ENCODE results near the gene RPL10A.

The RPL10A gene

DNA sequence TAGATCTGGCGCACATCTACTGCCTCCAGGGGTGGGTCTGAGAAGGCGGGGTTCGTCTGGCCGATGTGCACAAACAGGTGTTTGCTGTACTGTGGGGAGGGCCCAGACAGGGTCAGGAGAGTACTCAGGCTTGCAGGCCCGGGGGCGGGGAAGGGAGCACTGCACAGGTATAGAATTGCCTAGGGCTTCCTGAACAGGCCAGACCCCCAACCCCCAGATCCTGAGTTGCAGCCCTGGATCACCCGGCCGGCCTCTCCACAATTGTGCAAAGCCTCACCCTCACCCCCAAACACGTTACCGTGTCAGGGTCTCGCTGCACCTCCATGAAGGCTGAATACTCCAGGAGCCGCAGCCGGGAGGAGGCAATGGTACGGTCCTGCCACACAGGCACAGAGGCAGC, 7.8 kb downstream of the RPL10A start:
- DNase-seq: no peak

DNA sequence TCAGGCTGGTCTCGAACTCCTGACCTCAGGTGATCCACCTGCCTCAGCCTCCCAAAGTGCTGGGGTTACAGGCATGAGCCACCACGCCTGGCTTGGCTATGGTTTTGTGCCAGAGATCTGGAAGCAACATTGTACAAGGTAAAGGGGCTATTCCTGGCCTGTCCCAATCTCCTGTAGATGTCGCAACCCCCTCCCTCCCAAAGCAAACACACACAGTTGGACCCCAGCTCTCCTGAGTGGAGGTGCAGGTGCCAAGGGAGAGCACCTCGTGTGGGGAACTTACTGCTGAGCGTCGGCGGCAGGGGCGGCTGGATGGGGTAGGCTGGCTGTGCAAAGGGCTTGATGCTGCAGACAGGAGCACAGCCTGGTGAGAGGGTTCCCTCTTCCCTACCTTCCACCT, 8.8 kb downstream of the RPL10A start:
- DNase-seq: peak; percentile 39

DNA sequence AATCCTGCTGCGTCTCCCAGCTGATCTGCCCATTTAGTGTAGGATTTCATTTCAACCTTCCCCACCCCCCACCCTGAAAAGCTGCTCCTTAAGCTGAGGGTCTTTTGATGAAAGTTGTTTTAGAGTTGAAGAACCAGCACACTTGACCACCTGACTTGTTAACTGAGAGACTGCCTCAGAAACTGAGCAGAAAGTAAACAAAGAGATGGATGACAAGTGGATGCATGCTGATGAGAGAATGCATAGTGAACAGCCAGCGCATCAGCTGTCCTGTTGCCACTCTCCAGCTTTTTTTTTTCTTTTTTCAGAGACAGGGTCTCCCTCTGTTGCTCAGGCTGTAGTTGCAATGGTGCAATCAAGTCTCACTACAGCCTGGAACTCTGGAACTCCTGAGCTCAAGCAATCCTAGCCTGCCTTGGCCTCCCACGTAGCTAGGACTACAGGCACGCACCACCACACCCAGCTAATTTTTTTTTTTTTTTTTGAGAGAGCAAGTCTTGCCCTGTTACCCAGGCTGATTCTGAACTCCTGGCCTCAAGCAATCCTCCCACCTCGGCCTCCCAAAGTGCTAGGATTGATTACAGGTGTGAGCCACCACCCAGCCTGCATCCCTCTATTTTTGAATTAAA, 9.5 kb downstream of the RPL10A start:
- peak; percentile 36 for DNase-seq

DNA sequence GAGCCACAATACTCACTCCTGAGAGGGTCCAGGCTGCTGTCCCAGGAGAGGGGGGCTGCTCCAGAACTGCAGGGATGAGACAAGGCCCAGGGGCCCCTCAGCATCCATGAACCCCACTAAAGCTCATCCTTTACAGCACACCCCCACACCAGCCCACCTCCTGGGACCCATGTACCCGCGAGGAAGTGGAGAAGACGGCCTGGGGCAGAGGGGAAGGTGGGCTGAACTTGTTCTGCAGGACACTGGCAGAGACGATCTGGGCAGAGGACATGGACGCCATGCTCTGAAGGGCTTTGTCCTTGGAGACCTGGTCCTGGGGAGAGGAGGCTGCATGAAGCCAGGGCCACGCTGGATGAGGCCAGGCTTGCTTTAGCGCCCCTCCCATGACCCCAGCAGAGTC, 10.1 kb downstream of the RPL10A start:
- DNase-seq: no peak

DNA sequence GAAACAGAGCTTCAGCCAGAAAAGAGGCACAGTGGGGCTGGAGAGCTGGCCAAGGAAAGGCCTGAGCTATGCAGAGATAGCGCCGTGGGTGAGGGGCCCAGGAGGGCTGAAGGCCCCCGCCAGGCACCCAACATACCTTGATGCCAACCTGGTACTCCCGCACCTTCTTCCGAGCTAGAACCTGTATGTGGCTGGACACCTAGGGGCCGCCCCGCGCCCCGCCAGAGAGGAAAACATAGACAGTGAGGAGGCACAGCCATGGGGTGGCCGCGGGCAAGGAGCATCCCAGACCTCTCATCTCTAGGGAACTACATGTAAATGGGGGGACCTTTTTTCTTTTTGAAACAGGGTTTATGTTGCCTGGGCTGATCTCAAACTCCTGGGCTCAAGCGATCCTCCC, 12.0 kb downstream of the RPL10A start:
- no peak for DNase-seq

DNA sequence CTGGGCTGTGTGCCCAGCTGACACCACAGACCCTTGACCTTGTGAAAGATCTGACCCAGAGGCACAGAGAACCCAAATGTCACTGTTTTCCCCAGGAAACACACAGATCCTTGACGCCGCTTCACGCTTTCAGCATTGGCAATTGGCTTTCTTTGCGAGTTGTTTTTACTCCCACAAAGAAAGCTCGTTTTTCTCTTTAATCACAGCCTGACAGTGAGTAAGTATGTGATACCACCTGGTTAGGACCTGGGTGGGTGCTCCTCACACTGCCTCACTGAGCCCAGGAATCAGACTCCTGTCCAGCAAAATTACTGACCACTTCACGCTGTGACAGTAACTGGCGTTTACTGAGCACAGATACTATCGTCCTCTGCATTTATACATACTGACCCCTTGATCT, 13.0 kb downstream of the RPL10A start:
- no peak for DNase-seq

DNA sequence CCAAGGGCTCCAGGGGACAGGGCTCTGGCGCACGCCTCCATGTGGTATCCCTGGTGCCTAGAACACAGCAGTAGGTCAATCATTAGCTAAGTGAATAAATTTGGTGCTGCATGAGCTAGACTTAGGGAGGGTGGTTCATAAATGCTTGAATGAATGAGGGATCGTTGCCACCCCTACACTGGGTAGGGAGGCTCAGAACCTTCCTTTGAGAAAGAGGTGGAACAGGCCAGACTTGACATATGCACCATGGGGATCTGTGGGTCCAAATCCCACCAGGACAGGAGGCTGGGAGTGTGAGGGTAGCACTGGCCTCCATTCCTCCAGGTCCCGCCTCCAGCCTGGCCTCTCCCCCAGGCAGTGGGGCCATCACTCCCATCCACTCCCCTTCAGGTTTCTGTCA, 14.9 kb downstream of the RPL10A start:
- no peak for DNase-seq

DNA sequence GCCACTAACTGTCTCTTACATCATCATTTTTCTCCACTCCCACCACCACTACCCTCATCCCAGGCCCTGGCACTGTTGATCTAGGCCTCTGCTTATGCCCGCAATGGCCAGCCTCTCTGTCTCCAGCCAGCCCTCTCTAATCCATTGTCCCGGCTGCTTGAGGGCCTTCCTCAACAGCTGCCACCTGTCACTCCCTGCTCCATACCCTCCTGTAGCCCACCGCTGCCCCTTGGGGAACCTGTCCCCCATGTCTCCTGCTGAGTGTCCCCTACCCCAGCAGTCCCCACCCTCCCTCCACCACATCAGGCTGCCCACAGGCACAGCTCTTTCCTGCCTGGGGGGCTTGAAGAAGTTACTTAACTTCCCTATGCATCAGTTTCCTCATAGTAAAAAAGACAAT, 15.3 kb downstream of the RPL10A start:
- DNase-seq: no peak

DNA sequence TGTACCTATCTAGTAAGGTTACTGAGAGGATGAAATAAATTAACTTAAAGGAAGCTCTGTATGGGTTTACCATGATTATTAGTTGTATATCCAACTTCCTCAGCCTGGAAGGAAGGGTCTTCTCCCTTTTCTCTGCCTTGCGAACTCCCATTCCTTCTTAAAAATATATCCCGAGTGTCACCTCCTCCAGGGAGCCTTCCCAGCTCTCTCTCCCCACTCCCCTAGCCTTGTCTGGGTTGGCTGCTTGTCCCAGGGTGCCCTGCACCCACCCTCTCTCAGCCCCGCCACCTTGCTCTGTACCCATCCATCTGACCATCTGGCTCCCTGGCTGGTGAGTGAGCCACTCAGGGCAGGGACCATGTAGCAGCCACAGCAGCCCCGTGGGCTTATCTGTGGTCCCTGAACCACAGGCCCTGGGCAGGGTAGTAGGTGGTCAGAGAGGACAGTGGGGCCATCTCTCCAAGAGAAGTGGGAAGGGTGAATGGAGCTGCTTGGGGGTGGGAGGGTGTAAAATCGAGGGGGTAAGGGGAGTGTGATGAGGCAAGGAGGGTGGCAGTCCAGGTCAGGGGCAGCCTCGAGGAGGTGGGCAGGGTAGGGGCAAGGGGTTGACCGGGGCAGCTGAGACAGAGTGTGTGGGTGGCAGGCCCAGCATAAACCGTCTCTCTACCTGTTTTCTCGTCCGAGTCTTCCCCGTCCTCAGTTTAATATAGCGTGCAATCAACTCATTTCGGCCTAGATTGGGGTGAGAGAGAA, 15.9 kb downstream of the RPL10A start:
- DNase-seq: no peak

DNA sequence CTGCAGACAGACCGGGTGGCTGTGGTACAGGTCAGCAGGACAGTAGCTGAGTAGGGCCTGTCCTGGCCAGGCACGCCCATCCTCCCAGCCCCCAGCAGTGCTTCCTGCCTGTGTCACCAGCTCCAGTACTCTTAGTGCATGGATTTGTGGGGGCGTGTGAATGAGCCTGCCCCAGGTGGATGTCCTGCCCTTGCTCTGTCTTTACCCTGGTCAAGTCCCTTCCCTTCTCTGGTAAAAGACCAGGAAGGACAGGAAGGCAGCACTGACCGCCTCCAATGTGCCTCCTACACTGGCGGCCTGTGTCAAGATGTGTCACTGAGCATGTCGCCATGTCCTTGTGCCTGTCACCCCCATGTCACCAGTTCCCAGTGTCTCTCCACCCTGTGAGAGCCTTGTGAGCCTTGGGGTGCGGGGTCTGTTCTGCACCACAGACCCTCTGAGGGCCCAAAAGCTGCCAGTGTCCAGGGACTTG, 16.8 kb downstream of the RPL10A start:
- no peak for DNase-seq

DNA sequence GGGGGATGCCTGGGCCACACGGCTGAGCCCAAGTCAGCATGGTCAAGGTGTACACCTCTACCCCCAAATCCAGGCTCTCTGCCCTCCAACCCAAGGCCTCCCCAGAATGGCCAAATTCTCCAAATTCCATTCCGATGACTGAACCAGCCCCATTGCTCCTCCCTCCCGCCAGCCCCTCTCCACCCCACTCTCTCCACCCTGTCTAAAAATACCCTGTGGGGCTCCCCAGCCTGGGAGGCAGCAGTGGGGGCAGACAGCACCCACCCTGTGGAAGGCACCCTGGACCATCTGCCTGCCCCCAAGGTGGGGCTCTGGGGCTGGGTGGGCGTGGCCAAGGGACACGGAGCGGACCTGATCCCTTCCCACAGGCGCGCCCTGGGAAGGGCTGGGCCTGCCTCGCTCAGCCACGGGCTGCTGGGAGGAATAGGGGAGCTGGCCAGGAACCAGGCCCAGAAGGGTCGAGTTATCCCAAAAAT, 17.2 kb downstream of the RPL10A start:
- DNase-seq: no peak

DNA sequence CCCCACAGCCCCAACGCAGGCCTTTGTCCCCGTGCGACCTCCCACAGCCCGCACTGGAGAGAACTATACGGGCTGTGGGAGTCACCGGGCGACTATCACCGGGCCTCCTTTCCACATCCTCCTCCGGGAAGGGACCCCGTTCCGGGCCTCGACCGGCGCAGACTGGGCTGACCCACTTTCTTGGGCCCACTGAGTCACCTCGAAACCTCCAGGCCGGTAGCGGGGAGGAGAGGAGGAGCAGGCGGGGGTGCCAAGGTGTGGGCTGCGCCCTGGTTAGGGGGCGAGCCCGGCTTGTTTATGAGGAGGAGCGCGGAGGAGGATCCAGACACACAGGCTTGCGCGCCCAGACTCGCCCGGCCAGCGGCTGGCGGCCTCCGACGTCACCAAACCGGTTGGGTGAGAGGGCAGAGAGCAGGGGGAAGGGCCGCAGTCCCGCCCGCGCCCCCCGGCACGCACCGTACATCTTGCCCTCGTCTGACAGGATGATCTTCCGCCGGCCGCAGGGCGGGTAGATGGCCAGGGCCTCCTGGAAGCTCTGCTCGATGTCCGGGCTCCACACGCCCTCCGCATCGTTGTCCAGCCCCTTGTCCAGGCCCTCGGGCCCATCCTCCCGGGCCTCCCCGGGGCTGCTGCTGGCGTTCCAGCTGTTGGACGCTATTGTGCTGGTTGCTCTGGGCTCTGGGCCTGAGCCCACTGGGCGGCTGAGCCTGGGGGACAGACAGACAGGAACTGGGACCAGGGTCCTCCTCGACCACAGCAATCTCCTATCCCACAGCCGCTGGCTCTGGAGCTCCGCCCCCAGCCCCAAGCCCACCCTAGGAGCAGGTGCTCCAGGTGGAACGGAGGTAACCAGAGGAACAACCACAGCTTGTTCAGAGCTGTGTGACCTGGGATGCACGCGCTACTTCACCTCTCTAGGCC, 18.1 kb downstream of the RPL10A start:
- no peak for DNase-seq

DNA sequence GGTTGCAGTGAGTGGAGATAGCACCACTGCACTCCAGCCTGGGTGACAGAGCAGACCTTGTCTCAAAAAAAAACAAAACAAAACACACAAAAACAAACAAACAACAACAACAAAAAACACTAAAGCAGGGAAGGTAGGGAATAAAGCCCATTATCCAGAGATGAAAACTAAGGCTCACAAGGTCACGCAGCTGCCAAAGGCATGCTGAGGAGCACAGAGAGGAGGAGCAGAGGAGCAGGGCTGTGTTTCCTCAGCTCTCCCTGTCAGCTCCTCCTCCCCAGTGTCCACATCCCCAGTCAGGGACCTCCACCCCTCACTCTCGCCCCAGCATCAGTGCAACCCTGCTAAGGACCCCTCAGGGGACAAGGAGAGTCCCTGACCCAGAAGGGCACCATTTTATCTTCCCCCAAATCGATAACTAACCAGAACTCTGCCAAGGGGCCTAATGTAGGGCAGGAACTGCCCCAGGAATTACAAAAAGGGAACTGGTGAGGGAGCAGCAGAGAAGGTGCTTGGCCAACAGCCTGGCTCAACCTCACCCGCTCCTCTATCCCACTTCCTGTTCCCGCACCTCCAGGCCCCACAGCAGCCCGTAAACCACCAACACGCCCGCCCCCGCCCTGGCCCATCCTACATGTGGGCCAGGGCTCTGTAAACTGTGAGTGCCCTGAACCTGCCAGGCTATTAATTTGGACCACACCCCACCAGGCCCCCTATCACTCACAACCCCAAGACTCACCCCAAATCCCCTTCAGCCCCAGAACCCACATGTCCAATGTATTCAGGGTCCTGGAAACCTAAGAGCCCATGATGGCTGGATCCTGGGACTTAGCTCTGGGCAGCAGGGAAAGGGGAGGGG, 19.7 kb downstream of the RPL10A start:
- DNase-seq: no peak

DNA sequence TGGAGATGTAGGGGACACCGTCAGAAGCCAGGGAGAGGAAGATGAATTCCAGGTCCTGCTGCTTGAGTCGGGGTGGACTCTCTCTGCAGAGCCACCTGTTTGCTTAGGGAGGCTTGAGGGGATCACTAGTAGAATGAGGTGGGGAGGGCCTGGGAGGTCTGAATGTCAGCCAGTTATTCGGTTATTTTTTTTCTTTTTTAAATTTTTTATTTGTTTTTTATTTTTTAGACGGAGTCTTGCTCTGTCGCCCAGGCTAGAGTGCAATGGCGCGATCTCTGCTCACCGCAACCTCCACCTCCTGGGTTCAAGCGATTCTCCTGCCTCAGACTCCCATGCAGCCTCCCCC, 20.3 kb downstream of the RPL10A start:
- no peak for DNase-seq

DNA sequence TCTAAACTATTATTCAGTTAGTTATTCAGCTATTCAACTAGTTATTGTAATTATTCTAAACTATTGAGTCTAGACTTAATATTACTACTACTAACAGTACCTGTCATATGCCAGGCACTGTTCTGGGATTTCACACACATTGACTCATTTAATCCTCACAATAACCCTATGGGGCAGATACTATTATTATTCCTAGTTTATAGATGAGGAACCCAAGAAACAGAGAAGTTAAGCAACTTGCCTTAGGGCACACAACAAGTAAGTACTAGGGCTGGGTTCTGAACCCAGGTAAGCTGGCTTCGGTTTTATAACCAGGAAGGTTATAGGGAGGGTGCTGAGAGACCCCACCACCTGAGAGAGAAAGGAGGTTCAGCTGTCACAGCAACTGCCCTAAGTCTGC, 20.9 kb downstream of the RPL10A start:
- DNase-seq: no peak

DNA sequence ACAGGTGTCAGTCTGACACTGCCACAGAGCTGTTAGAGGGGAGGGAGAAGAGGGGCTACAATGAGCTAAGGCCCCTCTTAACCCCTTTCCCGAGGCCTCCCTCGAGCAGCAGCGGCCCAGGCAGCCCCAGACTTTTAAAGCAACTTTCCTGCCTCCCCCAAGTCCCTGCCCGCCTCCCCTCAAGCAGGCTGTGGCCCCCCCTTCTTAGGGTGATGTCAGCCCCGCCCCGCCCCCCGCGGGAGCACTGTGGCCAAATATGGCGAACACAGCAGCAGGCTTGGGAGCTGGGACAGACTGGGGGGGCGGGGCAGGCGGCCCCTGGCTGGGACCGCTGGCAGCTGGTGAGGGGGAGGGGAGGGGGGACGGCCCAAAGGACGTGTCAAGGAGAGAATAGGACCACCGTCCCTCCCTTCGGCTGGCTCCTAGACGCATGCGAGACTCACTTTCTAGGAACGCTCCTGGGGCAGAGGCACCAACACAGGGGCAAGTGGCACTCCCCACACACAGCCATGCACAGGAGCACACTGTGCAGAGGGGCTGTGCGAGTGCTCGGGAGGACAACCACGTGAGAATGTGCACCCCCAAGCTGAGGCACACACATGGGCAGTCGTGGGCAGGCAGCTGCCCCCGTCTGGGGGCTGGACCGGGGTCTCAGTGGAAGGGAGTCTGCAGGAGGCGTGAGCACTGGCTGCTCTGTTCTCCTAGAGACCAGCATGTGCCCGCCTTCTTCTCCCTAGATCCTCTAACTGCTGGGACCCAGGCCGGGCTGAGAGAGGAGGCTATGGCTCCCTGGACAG, 22.0 kb downstream of the RPL10A start:
- peak; percentile 83 for DNase-seq

DNA sequence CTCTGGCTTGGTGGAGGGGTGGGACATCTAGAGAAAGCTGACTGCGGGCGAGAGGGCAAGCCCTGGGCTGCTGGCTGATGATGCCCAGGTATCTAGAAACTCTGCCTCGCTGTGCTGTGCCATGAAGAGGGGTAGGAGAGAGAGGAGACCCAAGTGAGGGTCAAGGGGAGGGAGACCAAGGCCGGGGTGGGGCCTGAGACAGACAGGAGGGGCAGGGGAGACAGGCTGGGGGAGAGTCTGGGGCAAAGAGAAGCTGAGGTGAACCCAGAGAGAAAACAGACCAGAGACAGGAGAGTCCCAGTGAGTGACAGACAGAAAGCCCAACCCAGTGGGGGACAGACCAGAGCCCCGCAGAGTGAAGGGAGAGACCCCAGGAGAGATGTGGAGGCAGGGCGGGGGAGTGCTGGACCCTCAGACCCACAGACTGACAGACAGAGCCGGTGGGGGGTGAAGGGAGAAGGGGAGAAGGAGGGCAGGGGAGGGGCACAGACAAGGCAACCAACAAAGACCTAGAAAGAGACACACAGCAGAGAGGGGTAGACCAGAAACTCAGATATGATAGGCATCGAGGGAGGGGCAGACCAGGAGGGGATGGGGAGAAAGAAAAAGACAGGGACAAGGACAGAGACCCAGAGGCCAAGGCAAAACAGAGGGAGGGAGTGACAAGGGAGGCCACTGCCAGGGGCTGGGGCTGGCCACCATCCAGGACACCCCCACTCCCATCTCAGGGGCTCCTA, 22.8 kb downstream of the RPL10A start:
- no peak for DNase-seq

DNA sequence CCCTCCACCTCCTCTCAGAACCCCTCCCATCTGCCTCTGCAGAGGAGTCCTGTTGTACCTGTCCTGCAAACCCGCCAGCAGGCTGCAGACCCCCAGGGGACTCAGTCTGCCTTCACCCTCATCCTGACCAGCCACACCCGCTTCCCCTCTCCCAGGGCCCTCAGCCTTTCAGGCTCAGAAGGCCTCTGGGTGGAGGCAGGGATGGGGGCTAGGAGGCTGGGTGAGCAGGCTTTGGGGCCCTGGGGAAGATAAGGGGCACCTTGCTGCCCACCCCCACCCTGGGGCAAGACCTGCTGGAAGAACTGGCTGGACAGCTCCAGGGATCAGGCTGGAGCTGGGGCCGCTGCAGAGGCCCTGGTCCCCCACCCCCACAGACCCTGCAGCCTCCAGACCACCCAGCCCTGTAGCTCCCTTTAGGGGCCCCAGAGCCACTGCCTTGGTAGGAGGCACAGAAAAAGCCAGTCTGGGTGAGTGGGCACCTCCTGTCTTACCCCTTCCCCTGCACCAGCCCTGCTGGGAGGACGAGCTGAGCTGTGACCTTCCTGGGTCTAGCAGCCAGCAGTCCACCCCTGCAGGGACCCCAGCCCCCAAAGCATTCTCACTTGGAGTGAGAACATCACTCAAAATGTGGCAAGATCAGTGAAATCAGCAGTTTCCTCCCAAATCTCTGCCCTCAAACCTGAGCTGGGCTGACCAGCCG, 23.5 kb downstream of the RPL10A start:
- DNase-seq: peak; percentile 40

DNA sequence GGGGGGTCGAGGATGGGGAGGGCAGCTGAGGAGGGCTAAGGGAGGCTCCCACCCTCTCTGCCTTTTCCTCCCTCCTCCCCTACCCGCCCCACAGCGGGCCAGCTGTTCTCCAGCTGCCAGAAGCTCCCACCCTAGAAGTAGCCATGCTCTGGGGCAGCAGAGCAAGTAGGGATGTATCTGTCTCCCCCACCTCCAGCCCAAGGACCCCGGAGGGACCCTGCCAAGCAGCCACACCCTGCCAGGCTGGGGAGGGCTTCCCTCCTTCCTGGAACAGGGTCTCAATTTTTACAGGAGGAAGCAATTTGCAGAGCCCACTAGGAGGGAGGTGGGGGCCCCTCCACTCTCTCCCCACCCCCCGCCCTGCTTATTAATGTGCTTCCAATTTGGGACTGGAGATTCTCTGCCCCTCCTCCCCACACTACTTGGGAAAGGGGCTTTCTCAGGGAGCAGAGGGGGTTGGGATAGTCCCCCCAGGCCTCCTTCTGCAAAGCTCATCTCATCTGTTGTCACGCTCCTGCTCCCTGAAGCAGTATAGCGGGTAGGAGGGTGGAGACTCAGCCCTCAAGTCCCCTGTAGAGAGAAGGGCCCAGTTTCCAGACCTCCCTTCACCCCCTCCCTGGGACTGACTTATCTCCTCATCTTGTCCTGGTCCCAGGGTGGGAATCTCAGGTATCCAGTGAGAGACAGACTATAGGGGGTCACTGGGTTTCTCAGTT, 24.2 kb downstream of the RPL10A start:
- no peak for DNase-seq

DNA sequence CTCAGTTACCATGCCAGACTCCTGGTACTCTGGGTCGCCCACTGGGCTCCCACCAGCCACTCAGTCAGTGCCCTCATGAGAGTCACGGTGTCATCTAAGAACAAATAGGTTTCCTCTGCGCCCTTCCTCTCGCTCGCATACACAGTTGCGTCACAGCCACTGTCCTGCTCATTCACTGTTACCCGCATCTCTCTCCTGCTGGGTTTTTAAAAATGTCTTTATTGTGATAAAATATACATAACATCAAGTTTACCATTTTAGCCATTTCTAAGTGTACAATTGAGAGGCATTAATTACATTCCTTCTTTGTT, 24.7 kb downstream of the RPL10A start:
- no peak for DNase-seq

Data from NCI-H69 (cell line).